ENCODE results near the gene PLEKHA6. TPM values are rescaled to one million over a fixed set of nuclear protein-coding genes. Genes with fewer than 3 reads are reported as not detected.

PLEKHA6 gene
- total RNA-seq, 1 donor from 2014 or later = 0.07 TPM

DNA sequence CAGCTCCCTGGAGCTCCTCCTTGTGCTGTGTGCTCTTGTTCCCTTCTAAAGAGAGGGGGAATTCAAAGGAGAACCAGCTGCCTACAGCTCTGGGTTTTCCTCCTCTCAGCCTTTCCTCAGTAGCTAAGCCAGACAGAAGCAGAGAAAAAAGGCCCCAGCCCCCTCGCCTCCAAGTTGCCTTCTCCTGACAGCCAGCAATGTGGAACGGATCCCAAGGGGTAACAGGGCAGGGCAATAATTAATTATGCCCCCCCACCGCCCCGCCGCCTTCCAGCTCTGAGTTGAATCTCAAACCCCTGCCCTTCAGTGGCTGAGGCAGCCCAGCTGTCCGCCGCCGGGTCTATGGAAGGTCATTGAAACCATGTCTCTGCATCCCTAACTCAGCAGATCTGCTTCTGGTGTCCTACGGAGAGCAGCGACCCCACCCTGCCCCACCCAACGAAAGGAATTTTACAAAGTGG is 76.9 kb downstream of the PLEKHA6 start:
- intact Hi-C loops (cut with micrococcal nuclease) = no loop called here
- Mint-ChIP-seq H3K36me3 (ENCODE audit: low read depth) (no peaks in the 10 kb centered on the region), H3K27ac (no peak overlapping the region), H3K4me1 (peaks cover 15% of the 10 kb centered on the region), H3K4me3 (no peak overlapping the region), H3K27me3 (peaks cover 21% of the 10 kb centered on the region), H3K9me3 (no peaks in the 10 kb centered on the region)
- DNase-seq = no peak

DNA sequence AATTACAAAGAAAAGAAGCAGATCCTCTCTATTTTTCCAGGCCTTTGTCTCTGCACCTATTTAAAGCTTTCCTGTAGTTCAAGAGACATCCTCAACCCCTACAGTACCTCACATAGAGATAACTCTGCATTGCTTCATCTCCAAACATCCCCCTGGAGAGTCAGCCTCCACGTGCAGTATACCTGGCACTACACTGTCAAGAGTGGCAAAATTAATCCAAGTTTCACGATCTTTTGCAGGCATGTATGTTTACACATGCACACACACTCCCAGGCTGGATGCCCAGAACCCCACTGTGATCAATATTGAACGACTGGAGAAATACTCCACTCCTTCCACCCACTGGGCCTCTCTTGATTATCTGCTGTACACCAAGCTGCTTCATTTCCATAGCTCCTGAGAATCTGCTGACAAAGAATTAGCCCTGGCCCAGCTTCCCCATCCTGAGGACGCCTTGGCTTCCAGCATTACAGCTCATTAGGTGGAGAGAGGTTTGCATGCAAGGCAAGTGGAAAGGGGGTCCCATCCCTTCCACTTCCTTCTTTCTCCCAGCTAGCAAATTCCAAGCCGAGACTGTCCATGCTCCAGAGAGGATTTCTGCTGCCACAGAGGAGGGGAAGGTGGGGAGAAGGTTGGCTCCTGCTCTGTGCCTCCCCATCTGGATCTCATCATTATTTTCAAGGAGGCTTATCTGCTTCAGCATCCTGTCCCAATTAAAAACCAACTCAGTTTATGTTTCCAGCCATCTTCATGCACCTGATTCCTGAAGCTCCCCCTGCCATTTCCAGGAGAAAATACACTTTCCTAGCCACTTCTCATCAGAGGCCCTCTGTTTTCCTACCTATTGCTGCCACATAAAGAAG is 79.4 kb downstream of the PLEKHA6 start:
- no peak overlapping the region for H3K4me3 Mint-ChIP-seq

GRCh38 chr1:204278958-204279357 is 80.8 kb downstream of the PLEKHA6 start:
- no peaks in the 10 kb centered on the region for H3K36me3 Mint-ChIP-seq (ENCODE audit: low read depth)
- no peaks in the 10 kb centered on the region for H3K4me1 Mint-ChIP-seq
- H3K4me3 Mint-ChIP-seq = no peak overlapping the region
- H3K9me3 Mint-ChIP-seq = no peaks in the 10 kb centered on the region
- H3K27ac Mint-ChIP-seq = no peak overlapping the region
- H3K27me3 Mint-ChIP-seq = peaks cover 26% of the 10 kb centered on the region
- intact Hi-C loops (cut with micrococcal nuclease) = no loop called here
- no peak for DNase-seq

More for the DNA sequence above, 79.4 kb downstream of the PLEKHA6 start:
- no peak for DNase-seq
- no peaks in the 10 kb centered on the region for H3K9me3 Mint-ChIP-seq
- H3K27ac Mint-ChIP-seq = no peak overlapping the region
- no peaks in the 10 kb centered on the region for H3K4me1 Mint-ChIP-seq
- intact Hi-C loops (cut with micrococcal nuclease) = no loop called here
- no peaks in the 10 kb centered on the region for H3K36me3 Mint-ChIP-seq (ENCODE audit: low read depth)
- H3K27me3 Mint-ChIP-seq = peaks cover 25% of the 10 kb centered on the region

DNA sequence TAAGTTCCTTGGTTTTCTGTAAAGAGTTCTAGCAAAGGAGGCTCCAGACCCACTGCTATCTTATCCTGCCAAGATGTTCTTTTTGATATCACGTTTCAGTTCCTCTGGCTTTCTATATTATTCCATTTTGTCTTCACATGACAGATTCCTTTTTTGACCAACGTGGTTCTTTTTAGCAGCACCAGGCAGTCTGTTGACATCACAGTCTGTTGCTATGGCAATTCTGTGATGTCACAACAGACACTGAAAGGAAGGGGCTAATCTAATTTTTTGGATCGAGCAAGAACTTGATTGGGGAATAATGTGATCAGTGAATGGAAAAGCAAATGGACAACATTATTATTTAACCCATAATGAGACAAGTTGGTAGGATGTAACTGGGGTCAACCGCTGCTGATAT is 81.5 kb downstream of the PLEKHA6 start:
- H3K4me3 Mint-ChIP-seq = no peak overlapping the region
- H3K4me1 Mint-ChIP-seq = no peaks in the 10 kb centered on the region
- H3K36me3 Mint-ChIP-seq (ENCODE audit: low read depth) = no peaks in the 10 kb centered on the region
- intact Hi-C loops (cut with micrococcal nuclease) = no loop called here
- H3K9me3 Mint-ChIP-seq = no peaks in the 10 kb centered on the region
- H3K27me3 Mint-ChIP-seq = peaks cover 25% of the 10 kb centered on the region
- no peak overlapping the region for H3K27ac Mint-ChIP-seq
- DNase-seq = no peak

GRCh38 chr1:204277563-204278219 is 82.0 kb downstream of the PLEKHA6 start:
- Mint-ChIP-seq H3K4me3 (no peak overlapping the region), H3K4me1 (no peaks in the 10 kb centered on the region), H3K9me3 (no peaks in the 10 kb centered on the region), H3K27me3 (peaks cover 24% of the 10 kb centered on the region), H3K27ac (no peak overlapping the region), H3K36me3 (ENCODE audit: low read depth) (no peaks in the 10 kb centered on the region)
- intact Hi-C loops (cut with micrococcal nuclease) = no loop called here
- no peak for DNase-seq

- H3K9me3 Mint-ChIP-seq = no peaks in the 10 kb centered on the region
- DNase-seq = no peak
- intact Hi-C loops (cut with micrococcal nuclease) = no loop called here
- H3K27me3 Mint-ChIP-seq = peaks cover 15% of the 10 kb centered on the region
- H3K4me1 Mint-ChIP-seq = no peaks in the 10 kb centered on the region
- no peak overlapping the region for H3K27ac Mint-ChIP-seq
- no peaks in the 10 kb centered on the region for H3K36me3 Mint-ChIP-seq (ENCODE audit: low read depth)
- H3K4me3 Mint-ChIP-seq = no peak overlapping the region
These were observed 83.9 kb downstream of the PLEKHA6 start for GRCh38 chr1:204275695-204276370.

DNA sequence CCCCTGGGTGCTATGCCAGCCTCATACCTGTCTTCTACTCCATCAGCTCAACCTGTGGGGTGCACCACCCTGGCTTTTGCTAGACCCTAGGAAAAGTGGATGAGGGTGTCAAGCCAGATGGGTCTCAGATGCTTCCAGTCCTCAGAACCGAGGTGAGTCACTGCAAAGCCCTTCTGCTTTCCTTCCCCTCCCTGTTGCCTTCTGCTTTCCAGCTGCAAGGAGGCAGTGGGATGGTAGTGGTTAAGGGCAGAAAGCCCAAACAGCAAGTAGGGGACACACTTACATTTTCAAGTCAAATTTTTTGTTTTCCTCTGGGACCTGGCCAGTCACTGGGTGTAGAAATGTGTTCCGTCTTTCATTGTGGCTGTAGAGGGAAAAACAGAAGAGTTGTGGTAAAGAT is 85.3 kb downstream of the PLEKHA6 start:
- Mint-ChIP-seq H3K4me1 (no peaks in the 10 kb centered on the region), H3K27ac (no peak overlapping the region), H3K4me3 (no peak overlapping the region), H3K27me3 (peaks cover 7% of the 10 kb centered on the region), H3K36me3 (ENCODE audit: low read depth) (no peaks in the 10 kb centered on the region), H3K9me3 (no peaks in the 10 kb centered on the region)
- intact Hi-C loops (cut with micrococcal nuclease) = no loop called here
- no peak for DNase-seq

GRCh38 chr1:204272505-204272904 is 87.2 kb downstream of the PLEKHA6 start:
- intact Hi-C loops (cut with micrococcal nuclease) = no loop called here
- no peak for DNase-seq
- H3K9me3 Mint-ChIP-seq = no peaks in the 10 kb centered on the region
- H3K27ac Mint-ChIP-seq = no peak overlapping the region
- no peak overlapping the region for H3K4me3 Mint-ChIP-seq
- no peaks in the 10 kb centered on the region for H3K36me3 Mint-ChIP-seq (ENCODE audit: low read depth)
- peaks cover 9% of the 10 kb centered on the region for H3K27me3 Mint-ChIP-seq
- no peaks in the 10 kb centered on the region for H3K4me1 Mint-ChIP-seq

- no peak for DNase-seq
- intact Hi-C loops (cut with micrococcal nuclease) = no loop called here
- no peaks in the 10 kb centered on the region for H3K36me3 Mint-ChIP-seq (ENCODE audit: low read depth)
- peaks cover 9% of the 10 kb centered on the region for H3K27me3 Mint-ChIP-seq
- no peaks in the 10 kb centered on the region for H3K4me1 Mint-ChIP-seq
- no peaks in the 10 kb centered on the region for H3K9me3 Mint-ChIP-seq
- no peak overlapping the region for H3K4me3 Mint-ChIP-seq
- H3K27ac Mint-ChIP-seq = no peak overlapping the region
These were observed 87.8 kb downstream of the PLEKHA6 start for GRCh38 chr1:204271970-204272369.

- intact Hi-C loops (cut with micrococcal nuclease) = no loop called here
- Mint-ChIP-seq H3K4me1 (no peaks in the 10 kb centered on the region), H3K9me3 (no peaks in the 10 kb centered on the region), H3K27ac (no peak overlapping the region), H3K36me3 (ENCODE audit: low read depth) (no peaks in the 10 kb centered on the region), H3K4me3 (no peak overlapping the region), H3K27me3 (peaks cover 5% of the 10 kb centered on the region)
- DNase-seq = no peak
These were observed 91.6 kb downstream of the PLEKHA6 start for GRCh38 chr1:204268101-204268500.

GRCh38 chr1:204267191-204267601 is 92.5 kb downstream of the PLEKHA6 start:
- intact Hi-C loops (cut with micrococcal nuclease) = no loop called here
- H3K9me3 Mint-ChIP-seq = no peaks in the 10 kb centered on the region
- no peak for DNase-seq
- H3K36me3 Mint-ChIP-seq (ENCODE audit: low read depth) = no peaks in the 10 kb centered on the region
- H3K4me1 Mint-ChIP-seq = no peaks in the 10 kb centered on the region
- no peak overlapping the region for H3K4me3 Mint-ChIP-seq
- H3K27ac Mint-ChIP-seq = no peak overlapping the region
- peaks cover 5% of the 10 kb centered on the region for H3K27me3 Mint-ChIP-seq

- H3K36me3 Mint-ChIP-seq (ENCODE audit: low read depth) = no peaks in the 10 kb centered on the region
- no peak overlapping the region for H3K4me3 Mint-ChIP-seq
- no peaks in the 10 kb centered on the region for H3K4me1 Mint-ChIP-seq
- H3K9me3 Mint-ChIP-seq = no peaks in the 10 kb centered on the region
- DNase-seq = no peak
- intact Hi-C loops (cut with micrococcal nuclease) = no loop called here
- H3K27ac Mint-ChIP-seq = no peak overlapping the region
- H3K27me3 Mint-ChIP-seq = peaks cover 5% of the 10 kb centered on the region
These were observed 93.2 kb downstream of the PLEKHA6 start for GRCh38 chr1:204266504-204267034.

- Mint-ChIP-seq H3K9me3 (no peaks in the 10 kb centered on the region), H3K27ac (no peak overlapping the region), H3K27me3 (peaks cover 5% of the 10 kb centered on the region), H3K36me3 (ENCODE audit: low read depth) (no peaks in the 10 kb centered on the region), H3K4me1 (no peaks in the 10 kb centered on the region), H3K4me3 (no peak overlapping the region)
- intact Hi-C loops (cut with micrococcal nuclease) = no loop called here
- DNase-seq = no peak
These were observed 94.1 kb downstream of the PLEKHA6 start for GRCh38 chr1:204265665-204266064.

DNA sequence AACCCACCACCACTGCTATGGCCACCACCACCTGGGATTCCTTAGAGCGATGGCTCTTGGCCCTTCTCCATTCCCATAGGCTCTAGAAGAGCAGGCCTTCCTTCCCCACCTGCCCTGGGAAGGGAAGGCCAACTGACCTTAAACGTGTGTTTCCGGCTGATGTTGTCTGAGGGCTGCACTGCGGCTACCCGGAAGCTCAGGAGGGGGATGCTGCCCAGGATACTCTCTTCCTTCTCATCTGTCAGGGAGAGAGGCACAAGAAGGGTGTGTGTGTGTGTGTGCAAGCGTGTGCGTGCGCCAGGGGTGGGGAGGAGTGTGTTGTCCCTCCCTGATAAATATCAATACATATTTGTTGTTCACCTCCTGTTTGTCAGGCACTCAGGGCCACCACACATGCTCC is 94.9 kb downstream of the PLEKHA6 start:
- intact Hi-C loops (cut with micrococcal nuclease) = no loop called here
- no peaks in the 10 kb centered on the region for H3K36me3 Mint-ChIP-seq (ENCODE audit: low read depth)
- DNase-seq = no peak
- no peaks in the 10 kb centered on the region for H3K4me1 Mint-ChIP-seq
- peaks cover 5% of the 10 kb centered on the region for H3K27me3 Mint-ChIP-seq
- no peak overlapping the region for H3K27ac Mint-ChIP-seq
- no peak overlapping the region for H3K4me3 Mint-ChIP-seq
- no peaks in the 10 kb centered on the region for H3K9me3 Mint-ChIP-seq
